Measurements from ENCODE around the gene PARD3B.
A peak's percentile ranks its signal among the peaks of the same experiment; 100 is the strongest.

The PARD3B gene

DNA sequence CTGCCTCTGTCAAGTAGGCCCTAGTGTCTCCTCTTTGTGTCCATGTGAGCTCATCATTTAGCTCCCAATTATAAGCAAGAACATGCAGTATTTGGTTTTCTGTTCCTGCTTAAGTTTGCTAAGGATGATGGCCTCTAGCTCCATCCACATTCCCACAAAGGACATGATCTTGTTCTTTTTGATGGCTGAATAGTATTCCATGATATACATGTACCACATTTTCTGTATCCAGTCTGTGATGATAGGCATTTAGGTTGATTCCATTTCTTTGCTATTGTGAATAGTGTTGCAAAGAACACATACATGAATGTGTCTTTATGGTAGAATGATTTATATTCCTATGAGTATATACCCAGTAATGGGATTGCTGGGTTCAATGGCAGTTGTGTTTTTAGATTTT is 263.2 kb downstream of the PARD3B start:
- Histone ChIP-seq H3K4me3 (ENCODE audit: low read depth in 1 of 2, low read length in 2 of 2) (no peak overlapping the region), H3K9me3 (ENCODE audit: control insufficient read depth in 1 of 2, low read length in 2 of 2) (peaks cover 0 to 11% of the 10 kb centered on the region in 2 donors), H3K27me3 (ENCODE audit: low read depth, low read length) (no peaks in the 10 kb centered on the region), H3K36me3 (ENCODE audit: control insufficient read depth in 1 of 2, insufficient read depth in 2 of 2, low read length in 2 of 2) (no peaks in the 10 kb centered on the region), H3K27ac (ENCODE audit: low read length) (no peak overlapping the region), H3K4me1 (ENCODE audit: control insufficient read depth in 1 of 2, insufficient read depth in 2 of 2, low read length in 2 of 2) (peaks cover 0 to 8% of the 10 kb centered on the region in 2 donors)

DNA sequence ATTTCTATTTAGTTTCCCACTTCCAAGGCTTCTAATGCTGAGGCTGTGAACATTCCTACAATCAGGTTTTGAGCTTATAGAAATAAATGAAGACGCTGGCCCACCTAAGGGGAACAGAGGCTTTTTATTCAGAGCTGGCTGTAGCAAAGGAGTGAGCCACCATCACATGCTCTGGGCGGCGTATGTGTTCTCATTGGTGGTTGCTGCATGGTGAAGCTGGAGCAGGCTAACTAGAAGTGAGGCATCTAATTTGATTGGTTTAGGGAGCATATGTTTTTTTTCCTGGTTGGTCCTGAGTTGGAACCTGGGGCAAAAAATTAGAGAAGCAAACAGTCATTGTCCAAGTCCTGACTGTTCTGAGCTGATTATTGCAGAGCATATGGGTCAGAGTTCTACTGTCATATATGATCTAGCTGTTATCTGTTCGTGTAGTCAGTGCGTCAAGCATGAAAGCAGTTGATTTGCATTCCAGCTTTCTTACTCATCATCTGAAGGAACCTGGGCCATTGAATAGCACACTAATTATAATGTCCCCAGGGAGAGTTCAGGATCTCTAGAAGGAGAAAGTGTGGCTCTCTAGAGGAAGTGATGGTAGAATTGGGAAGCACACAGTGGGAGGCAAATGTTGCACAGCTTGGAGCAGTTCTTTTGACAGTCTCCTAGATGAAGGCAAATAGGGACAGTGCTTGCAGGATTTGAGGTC is 279.6 kb downstream of the PARD3B start:
- no peaks in the 10 kb centered on the region for H3K27me3 ChIP-seq (ENCODE audit: low read depth, low read length)
- H3K27ac ChIP-seq (ENCODE audit: low read length) = no peak overlapping the region
- H3K36me3 ChIP-seq (ENCODE audit: control insufficient read depth in 1 of 2, insufficient read depth in 2 of 2, low read length in 2 of 2) = no peaks in the 10 kb centered on the region
- peaks cover 0 to 3% of the 10 kb centered on the region in 2 donors for H3K9me3 ChIP-seq (ENCODE audit: control insufficient read depth in 1 of 2, low read length in 2 of 2)
- H3K4me1 ChIP-seq (ENCODE audit: control insufficient read depth in 1 of 2, insufficient read depth in 2 of 2, low read length in 2 of 2) = no peaks in the 10 kb centered on the region
- no peak overlapping the region for H3K4me3 ChIP-seq (ENCODE audit: low read depth in 1 of 2, low read length in 2 of 2)

DNA sequence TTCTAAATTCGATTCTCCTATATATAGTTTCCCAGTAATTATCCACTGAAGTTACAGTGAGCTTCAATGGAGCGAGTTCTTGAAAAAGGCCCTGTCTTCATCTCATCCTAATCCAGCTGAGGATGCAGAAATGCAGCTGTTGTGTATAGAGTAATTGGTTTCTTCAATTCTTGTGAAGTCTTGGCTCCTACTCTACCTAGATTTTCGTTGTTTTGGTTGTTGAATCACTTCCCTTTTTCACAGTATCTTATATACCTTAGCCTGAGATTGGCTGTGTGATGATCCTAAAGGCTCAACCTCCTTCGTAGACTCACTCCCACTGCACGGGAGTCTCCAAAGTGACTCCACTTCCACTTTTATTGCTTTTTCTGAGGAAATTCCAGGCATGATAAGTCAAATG is 280.4 kb downstream of the PARD3B start:
- Histone ChIP-seq H3K27ac (ENCODE audit: low read length) (no peak overlapping the region), H3K4me3 (ENCODE audit: low read depth in 1 of 2, low read length in 2 of 2) (no peak overlapping the region), H3K9me3 (ENCODE audit: control insufficient read depth in 1 of 2, low read length in 2 of 2) (peaks cover 0 to 3% of the 10 kb centered on the region in 2 donors), H3K36me3 (ENCODE audit: control insufficient read depth in 1 of 2, insufficient read depth in 2 of 2, low read length in 2 of 2) (no peaks in the 10 kb centered on the region), H3K4me1 (ENCODE audit: control insufficient read depth in 1 of 2, insufficient read depth in 2 of 2, low read length in 2 of 2) (no peaks in the 10 kb centered on the region), H3K27me3 (ENCODE audit: low read depth, low read length) (no peaks in the 10 kb centered on the region)

DNA sequence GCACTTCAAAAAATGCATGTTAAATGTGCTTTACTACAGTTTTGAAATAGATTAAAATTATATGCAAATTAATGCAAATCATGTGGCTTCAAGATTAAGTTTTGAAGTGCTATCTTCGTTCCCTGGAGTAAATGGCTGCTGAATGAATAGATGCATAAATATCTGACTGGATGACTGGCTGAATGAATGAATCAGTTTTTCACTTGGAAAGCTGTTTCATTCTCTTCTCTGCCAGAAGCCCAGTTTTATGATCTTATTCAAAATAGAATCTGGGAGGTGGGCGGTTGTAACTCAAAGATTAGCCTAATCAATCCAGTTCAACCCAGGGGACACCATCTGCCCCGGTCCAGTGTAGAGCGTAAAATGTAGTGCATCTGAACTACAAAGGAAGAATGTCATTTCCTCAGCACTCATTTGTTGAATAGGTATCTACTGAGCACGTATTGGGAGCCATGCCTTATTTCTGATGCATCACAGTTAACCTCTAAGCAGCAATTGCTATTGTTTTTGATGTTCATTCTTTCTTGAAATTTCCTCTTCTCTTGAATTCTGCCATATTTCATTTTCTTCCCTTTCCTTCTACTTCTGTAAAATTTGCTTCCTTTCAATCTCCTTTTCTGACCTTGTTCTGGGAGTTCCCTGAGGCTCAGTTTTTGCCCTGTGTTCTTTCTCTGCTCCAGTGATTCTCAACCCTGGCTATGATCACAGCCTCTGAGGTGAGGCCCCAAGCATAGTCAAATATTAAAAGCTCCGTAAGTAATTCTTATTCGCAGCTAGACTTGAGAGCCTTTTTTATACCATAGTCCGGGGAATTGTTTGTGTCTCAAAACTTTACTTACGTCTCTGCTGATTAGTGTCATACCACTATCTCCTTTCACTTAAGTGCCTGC is 282.7 kb downstream of the PARD3B start:
- no peaks in the 10 kb centered on the region for H3K27me3 ChIP-seq (ENCODE audit: low read depth, low read length)
- H3K27ac ChIP-seq (ENCODE audit: low read length) = no peak overlapping the region
- no peaks in the 10 kb centered on the region for H3K9me3 ChIP-seq (ENCODE audit: control insufficient read depth in 1 of 2, low read length in 2 of 2)
- no peak overlapping the region for H3K4me3 ChIP-seq (ENCODE audit: low read depth in 1 of 2, low read length in 2 of 2)
- no peaks in the 10 kb centered on the region for H3K36me3 ChIP-seq (ENCODE audit: control insufficient read depth in 1 of 2, insufficient read depth in 2 of 2, low read length in 2 of 2)
- no peaks in the 10 kb centered on the region for H3K4me1 ChIP-seq (ENCODE audit: control insufficient read depth in 1 of 2, insufficient read depth in 2 of 2, low read length in 2 of 2)

DNA sequence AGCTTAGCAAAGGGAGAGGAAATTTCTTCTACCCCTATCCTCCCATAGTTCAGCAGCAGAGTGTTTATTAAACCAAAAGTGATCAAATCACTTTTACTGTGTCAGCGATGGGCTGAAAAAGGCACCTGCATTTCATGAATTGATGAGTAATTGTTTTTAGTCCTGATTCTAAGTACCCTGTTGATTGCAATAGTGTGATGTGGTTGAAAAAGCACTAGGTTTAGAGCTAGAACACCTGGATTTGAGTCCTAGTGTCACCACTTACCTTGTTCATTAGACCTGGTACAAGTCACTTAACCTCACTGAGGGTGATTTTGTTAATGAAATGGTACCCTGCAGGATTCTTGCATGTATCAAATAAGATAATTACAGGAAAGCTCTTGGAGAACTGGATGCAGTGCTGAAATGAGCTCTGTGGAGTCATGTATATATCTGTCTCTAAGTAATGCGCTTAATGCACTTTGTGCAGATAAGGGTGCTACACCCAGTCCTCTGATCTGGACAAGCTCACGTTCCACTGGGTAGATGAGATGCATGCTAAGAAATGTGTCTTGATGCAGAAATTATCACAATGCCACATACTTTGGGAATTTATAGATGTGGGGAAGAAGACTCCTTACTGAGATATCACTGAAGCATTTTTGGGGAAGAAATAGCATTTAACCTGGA is 289.6 kb downstream of the PARD3B start:
- no peak overlapping the region for H3K27ac ChIP-seq (ENCODE audit: low read length)
- no peaks in the 10 kb centered on the region for H3K4me1 ChIP-seq (ENCODE audit: control insufficient read depth in 1 of 2, insufficient read depth in 2 of 2, low read length in 2 of 2)
- H3K4me3 ChIP-seq (ENCODE audit: low read depth in 1 of 2, low read length in 2 of 2) = no peak overlapping the region
- H3K27me3 ChIP-seq (ENCODE audit: low read depth, low read length) = no peaks in the 10 kb centered on the region
- H3K36me3 ChIP-seq (ENCODE audit: control insufficient read depth in 1 of 2, insufficient read depth in 2 of 2, low read length in 2 of 2) = no peaks in the 10 kb centered on the region
- H3K9me3 ChIP-seq (ENCODE audit: control insufficient read depth in 1 of 2, low read length in 2 of 2) = no peaks in the 10 kb centered on the region

DNA sequence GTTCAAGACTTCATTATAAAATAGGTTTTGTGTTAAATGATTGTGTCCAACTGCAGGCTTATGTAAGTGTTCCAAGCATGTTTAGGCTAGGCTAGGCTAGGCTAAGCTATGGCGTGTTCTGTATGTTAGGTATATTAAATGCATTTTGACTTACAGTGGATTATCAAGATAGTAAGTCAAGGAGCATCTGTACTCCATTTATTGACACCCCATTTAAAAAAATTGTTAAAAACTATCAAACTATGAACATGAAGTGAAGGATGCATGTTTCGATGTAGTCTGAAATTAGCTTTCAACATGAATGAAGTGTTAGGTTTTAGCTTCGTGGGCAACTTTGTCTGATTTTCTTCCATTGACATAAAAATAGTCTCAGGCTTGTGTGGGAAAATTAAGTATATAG is 290.5 kb downstream of the PARD3B start:
- no peak overlapping the region for H3K4me3 ChIP-seq (ENCODE audit: low read depth in 1 of 2, low read length in 2 of 2)
- H3K27me3 ChIP-seq (ENCODE audit: low read depth, low read length) = no peaks in the 10 kb centered on the region
- no peaks in the 10 kb centered on the region for H3K36me3 ChIP-seq (ENCODE audit: control insufficient read depth in 1 of 2, insufficient read depth in 2 of 2, low read length in 2 of 2)
- no peaks in the 10 kb centered on the region for H3K9me3 ChIP-seq (ENCODE audit: control insufficient read depth in 1 of 2, low read length in 2 of 2)
- no peaks in the 10 kb centered on the region for H3K4me1 ChIP-seq (ENCODE audit: control insufficient read depth in 1 of 2, insufficient read depth in 2 of 2, low read length in 2 of 2)
- no peak overlapping the region for H3K27ac ChIP-seq (ENCODE audit: low read length)

DNA sequence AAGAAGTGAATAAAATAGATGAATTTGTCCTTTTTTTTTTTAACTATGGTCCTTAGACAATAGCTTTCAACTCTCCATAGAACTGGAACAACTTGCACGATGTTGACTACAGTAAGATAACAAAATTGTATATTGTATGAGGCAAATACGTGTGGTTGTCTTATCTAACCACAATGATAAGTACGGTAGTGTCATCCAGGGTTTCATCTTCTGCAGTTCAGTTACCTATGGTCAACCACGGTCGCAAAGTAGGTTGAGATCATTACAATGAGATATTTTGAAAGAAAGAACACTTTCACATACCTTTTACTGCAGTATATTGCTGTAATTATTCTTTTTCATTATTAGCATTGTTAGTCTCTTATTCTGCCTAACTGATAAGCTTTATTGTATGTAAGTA is 295.2 kb downstream of the PARD3B start:
- Histone ChIP-seq H3K27ac (ENCODE audit: low read length) (no peak overlapping the region), H3K4me3 (ENCODE audit: low read depth in 1 of 2, low read length in 2 of 2) (no peak overlapping the region), H3K27me3 (ENCODE audit: low read depth, low read length) (no peaks in the 10 kb centered on the region), H3K36me3 (ENCODE audit: control insufficient read depth in 1 of 2, insufficient read depth in 2 of 2, low read length in 2 of 2) (no peaks in the 10 kb centered on the region), H3K9me3 (ENCODE audit: control insufficient read depth in 1 of 2, low read length in 2 of 2) (no peaks in the 10 kb centered on the region), H3K4me1 (ENCODE audit: control insufficient read depth in 1 of 2, insufficient read depth in 2 of 2, low read length in 2 of 2) (peaks cover 0 to 13% of the 10 kb centered on the region in 2 donors)

DNA sequence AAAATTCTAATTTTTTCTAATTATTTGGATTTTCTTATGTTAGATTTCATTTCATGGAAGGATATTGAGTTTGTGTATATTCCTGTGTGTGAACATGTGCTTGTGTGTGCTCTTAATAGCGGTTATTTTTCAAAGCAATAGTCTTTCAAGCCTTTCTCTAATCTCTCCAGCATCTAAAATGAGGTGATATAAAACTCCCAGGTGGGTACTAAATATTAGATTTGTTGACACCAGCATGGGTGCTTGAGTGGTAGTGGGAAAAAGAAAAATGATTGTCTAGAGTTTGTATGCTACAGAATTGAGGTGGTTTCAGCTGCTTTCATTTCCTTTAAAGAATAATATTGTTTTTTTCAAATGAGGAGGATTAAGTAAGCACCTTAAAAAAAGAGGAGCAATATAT is 296.8 kb downstream of the PARD3B start:
- no peak overlapping the region for H3K4me3 ChIP-seq (ENCODE audit: low read depth in 1 of 2, low read length in 2 of 2)
- H3K27me3 ChIP-seq (ENCODE audit: low read depth, low read length) = no peaks in the 10 kb centered on the region
- peaks cover 0 to 13% of the 10 kb centered on the region in 2 donors for H3K4me1 ChIP-seq (ENCODE audit: control insufficient read depth in 1 of 2, insufficient read depth in 2 of 2, low read length in 2 of 2)
- no peaks in the 10 kb centered on the region for H3K36me3 ChIP-seq (ENCODE audit: control insufficient read depth in 1 of 2, insufficient read depth in 2 of 2, low read length in 2 of 2)
- H3K9me3 ChIP-seq (ENCODE audit: control insufficient read depth in 1 of 2, low read length in 2 of 2) = no peaks in the 10 kb centered on the region
- H3K27ac ChIP-seq (ENCODE audit: low read length) = peak overlapping the region; percentile 40

DNA sequence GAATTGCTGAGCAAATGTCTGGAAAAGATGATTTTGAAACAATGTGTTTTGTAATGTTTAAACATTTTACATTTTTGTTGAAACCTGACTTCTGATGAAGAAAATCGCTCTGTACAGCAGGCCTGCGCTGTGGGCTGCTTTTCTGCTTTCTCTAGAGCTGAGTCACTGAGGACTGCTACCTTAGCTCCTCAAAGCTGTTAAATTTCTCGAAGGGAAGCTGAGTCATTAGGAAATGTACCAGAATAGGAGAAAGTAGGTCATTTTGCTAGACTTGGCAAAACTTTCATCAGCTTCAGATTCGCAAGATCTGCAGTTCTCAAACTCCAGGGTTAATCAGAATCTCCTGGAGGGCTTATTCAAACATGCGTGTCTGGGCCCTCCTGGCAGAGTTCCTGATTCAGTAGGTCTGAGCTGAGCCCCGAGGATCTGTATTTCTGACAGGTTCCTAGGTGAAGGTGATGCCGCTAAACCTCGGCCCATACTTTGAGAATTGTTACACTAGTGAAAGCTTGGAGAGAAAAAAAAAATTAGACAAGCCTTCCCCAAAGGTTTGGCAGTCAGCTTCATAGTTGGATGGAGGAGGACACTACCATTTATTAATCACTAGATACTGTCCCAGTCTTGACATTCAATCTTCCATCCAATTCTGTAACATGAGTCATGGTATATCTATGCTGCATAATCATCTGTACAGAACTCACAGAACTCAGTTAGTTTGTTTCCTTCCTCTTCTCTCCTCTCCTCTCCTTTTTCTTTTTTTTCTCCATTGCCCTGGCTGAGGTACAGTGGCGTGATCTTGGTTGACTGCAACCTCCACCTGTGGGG is 297.6 kb downstream of the PARD3B start:
- H3K4me3 ChIP-seq (ENCODE audit: low read depth in 1 of 2, low read length in 2 of 2) = no peak overlapping the region
- no peaks in the 10 kb centered on the region for H3K9me3 ChIP-seq (ENCODE audit: control insufficient read depth in 1 of 2, low read length in 2 of 2)
- no peaks in the 10 kb centered on the region for H3K27me3 ChIP-seq (ENCODE audit: low read depth, low read length)
- H3K4me1 ChIP-seq (ENCODE audit: control insufficient read depth in 1 of 2, insufficient read depth in 2 of 2, low read length in 2 of 2) = peaks cover 0 to 13% of the 10 kb centered on the region in 2 donors
- H3K27ac ChIP-seq (ENCODE audit: low read length) = peak overlapping the region; percentile 13
- H3K36me3 ChIP-seq (ENCODE audit: control insufficient read depth in 1 of 2, insufficient read depth in 2 of 2, low read length in 2 of 2) = no peaks in the 10 kb centered on the region

DNA sequence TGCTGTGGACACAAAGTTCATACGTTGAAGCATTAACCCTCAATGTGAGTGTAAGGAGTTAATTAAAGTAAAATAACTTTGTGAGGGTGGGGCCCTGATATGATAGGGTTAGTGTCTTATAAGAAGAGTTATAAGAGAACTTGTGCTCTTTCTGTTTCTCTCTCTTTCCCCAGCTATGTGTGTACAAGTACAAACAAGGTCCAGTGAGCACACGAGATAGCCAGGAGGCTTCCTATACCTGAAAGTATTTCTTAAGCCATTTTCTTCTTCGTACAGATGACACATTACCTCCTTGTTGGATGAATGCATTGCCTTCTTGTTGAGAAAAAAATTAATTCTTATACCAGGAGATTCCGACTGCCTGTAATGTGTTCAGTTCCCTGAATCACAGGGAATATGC is 301.2 kb downstream of the PARD3B start:
- H3K4me3 ChIP-seq (ENCODE audit: low read depth in 1 of 2, low read length in 2 of 2) = no peak overlapping the region
- H3K36me3 ChIP-seq (ENCODE audit: control insufficient read depth in 1 of 2, insufficient read depth in 2 of 2, low read length in 2 of 2) = no peaks in the 10 kb centered on the region
- H3K9me3 ChIP-seq (ENCODE audit: control insufficient read depth in 1 of 2, low read length in 2 of 2) = no peaks in the 10 kb centered on the region
- H3K4me1 ChIP-seq (ENCODE audit: control insufficient read depth in 1 of 2, insufficient read depth in 2 of 2, low read length in 2 of 2) = peaks cover 0 to 13% of the 10 kb centered on the region in 2 donors
- no peaks in the 10 kb centered on the region for H3K27me3 ChIP-seq (ENCODE audit: low read depth, low read length)
- no peak overlapping the region for H3K27ac ChIP-seq (ENCODE audit: low read length)

DNA sequence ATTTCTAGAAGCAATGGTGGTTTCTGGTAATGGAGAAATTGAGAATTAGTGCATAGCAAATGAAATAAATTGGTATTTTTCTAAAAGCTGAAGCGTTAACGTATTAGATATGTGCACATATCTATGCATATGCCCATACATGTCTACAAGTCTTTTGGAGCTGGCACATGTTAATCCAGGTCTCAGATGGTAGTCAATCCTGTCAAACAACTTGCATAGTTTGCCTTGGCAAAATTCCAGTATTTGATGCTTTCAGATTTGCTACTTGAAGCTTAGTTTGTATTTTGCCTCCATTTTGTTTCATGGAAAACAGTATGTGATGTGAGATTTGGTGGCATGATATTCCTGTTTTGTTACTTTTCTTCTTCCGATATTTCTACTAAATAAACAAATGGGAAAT is 304.6 kb downstream of the PARD3B start:
- no peaks in the 10 kb centered on the region for H3K36me3 ChIP-seq (ENCODE audit: control insufficient read depth in 1 of 2, insufficient read depth in 2 of 2, low read length in 2 of 2)
- H3K4me3 ChIP-seq (ENCODE audit: low read depth in 1 of 2, low read length in 2 of 2) = no peak overlapping the region
- H3K27me3 ChIP-seq (ENCODE audit: low read depth, low read length) = no peaks in the 10 kb centered on the region
- no peaks in the 10 kb centered on the region for H3K9me3 ChIP-seq (ENCODE audit: control insufficient read depth in 1 of 2, low read length in 2 of 2)
- no peaks in the 10 kb centered on the region for H3K4me1 ChIP-seq (ENCODE audit: control insufficient read depth in 1 of 2, insufficient read depth in 2 of 2, low read length in 2 of 2)
- H3K27ac ChIP-seq (ENCODE audit: low read length) = no peak overlapping the region
